LHCN-M2 (cell line): Measurements from ENCODE around the gene DOC2A. TPM values are rescaled to one million over a fixed set of nuclear protein-coding genes. Genes with fewer than 3 reads are reported as not detected.
A peak's percentile ranks its signal among the peaks of the same experiment; 100 is the strongest.

Source experiments
- DNase-seq: peaks from one replicate; pipeline ENCODE4 v3.0.0-alpha.2; 2012; ENCODE audit warnings: low read depth
- total RNA-seq: library from RNA; depleted of rRNA; stranded (reverse); fragments of >200 nt; gene quantifications from 2 replicates; pipeline ENCODE4 v1.2.3, GENCODE V29; 2014

The DOC2A gene
- total RNA-seq, 1 experiment from 2014 or later, result not detected

DNA sequence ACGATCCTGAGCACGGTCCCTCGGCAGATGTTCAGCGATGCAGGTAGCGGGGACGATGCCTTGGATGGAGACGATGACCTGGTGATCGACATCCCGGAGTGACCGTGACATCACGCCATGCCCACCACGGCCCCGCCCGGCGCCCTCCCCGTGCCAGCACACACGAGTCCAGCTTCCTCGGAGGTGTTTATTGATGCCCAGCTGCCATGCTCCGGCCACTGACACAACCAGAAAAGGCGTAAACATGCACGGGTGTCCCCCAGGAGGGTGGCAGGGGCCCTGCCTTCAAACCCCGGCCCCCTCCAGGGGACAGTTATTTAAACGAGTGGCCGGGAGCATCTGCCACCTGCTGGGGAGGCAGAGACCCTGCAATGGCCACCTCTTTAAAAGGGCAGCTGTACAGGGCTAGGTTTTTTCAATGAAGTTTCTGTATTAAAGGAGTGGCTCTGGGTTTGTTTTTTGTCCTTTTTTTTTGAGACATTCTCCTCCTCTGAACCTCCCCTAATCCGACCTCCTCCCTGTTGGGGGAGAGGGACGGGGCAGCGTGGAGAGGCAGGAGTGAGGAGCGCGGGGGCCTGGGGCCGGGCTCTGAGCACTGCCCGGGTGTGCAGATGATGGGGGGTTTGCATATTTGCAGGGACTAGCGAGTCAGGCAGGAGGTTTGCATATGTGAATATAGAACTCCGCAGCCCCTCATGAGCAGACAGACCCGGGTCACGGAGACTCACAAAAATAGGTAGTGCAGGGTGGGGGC lies 5.3 kb downstream of the DOC2A start:
- peak; percentile 31 for DNase-seq

DNA sequence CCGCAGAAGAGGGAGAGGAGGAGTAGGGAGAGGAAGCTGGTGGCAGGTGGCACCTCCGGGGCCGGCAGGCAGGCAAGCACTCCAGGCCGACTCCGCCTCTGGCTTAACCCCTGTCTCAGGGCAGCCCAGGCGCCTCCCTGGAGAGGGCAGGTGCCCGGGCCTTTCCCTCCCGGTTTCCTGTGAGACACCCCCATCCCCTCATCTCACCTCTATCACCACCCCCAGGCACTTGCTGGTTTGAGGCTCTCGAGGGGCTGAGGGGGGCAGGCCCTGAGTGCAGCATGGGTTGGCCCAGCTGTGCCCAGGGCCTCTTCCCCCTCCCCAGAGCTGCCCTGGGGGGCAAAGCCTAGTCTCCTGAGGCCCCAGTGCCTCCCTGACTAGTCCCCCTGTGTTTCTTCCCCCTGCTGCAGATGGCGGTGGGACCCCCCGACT lies 6.0 kb downstream of the DOC2A start:
- DNase-seq, result no peak

DNA sequence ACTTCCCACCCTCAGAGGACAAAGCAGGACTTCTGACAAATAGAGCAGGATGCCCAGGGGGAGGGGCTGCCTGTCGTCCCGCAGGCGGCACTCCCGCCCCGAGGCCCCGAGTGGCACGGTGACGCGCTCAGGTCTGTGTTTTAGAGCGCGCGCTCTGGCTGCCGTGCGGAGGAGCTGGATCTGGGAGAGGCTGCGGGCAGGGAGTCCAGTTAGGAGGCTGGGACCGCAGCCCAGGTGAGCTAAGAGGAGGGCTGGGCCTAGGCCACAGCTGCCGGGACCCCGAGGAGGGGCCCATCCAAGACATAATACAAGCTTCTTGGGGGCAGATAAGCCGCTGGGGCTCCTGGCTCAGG lies 6.4 kb downstream of the DOC2A start:
- DNase-seq, result no peak

DNA sequence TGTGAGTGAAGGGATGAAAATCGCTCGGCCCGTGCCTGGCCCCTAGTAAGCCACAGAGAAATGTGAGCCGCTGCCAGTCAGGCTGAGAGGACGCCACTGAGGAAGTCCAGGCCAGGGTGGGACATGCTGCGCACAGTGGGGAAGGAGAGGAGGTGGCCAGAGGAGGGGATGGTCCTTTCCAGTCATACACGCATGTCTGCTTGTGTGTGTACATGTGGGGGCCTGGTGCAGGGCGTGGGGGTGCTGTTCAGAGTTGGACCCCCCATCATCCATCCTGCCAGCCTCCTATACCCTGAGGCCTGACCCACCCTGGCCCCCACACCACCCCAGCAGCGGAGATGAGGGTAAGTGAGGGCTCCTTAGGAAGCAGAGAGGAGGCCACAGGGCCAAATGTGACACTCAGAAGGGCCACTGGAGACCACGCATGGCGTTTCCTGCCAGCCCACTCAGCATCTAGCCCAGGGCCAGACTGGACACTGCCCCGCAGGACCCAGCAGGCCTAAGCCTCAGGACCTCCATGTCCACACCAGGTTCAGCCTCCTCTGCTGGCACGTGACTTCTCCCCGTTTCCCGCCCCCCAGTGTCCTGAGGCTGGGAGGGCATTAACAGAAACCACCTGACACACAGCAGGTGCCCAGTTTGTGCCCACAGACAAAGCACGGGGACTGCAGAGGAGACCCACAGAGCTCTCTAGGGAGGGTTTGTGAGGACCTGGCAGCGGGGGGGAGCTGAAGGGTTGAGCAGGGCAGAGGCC lies 7.0 kb downstream of the DOC2A start:
- no peak for DNase-seq

DNA sequence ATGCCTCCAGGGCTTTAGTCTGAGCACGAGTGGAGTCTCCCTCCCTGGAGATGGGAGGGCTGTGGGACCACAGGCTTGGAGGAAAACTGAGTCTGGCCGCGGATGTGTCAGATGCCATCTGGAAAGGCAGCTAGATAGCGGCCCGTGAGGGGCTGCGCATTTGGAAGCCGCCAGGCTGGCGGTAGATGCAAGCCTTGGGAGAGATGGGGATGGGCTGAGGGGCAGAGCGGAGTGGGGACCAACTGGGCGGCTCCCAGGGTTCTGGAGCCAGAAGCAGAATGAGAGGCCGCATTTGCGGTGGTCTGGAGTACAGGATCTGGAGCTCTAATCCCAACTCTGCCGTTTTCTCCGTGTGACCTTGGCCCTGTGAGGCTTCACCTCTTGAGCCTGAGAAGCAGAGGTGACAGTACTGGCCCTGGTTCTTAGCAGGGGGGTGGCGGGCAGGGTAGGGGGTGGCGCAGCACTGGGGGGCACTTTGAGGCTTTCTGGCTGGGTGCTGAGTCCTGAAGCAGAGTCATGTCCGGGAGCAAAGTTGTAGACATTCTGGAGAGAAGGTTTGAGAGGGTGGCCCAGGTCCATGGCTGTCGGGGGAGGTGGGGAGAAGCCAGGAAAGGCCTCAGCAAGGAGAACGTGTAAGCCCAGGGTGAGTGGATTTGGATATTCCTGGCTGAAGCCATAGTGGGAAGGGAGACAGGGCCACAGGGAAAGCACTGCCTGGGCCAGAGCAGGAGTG lies 8.0 kb downstream of the DOC2A start:
- DNase-seq, result no peak

DNA sequence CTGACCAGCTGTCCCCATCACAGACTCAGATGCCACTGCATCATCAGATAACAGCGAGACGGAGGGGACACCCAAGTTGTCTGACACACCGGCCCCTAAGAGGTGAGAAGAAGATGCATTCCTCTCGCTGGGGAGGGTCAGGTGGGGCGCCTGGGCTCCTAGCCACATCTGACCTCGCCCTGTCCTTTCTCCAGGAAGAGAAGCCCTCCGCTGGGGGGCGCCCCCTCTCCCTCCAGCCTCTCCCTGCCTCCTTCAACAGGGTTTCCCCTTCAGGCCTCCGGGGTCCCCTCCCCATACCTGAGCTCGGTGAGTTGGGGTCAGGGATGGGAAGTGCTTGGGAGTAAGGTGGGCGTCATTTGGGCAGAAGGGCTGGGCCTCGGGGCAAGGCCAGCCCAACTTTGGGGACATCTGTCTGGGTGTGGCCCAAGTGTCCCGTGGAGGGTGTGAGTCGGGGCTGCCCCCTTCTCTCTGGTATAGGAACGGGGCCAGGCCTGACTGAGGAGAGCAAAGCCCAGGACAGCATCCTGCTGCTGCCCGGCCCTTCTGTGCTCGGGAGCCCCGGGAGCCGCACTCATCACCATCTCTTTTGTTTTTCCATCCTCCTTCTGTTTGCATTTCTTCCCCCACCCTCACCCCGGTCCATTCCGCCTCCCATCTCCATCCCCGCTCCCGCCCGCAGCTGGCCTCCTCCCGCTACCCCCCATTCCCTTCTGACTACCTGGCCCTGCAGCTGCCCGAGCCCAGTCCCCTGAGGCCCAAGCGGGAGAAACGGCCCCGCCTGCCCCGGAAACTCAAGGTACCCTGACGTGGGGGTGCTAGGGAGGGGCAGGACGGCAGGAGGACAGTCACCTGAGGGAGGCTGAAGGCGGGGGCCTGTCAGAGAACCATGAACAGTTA lies 9.8 kb downstream of the DOC2A start:
- DNase-seq, result no peak

DNA sequence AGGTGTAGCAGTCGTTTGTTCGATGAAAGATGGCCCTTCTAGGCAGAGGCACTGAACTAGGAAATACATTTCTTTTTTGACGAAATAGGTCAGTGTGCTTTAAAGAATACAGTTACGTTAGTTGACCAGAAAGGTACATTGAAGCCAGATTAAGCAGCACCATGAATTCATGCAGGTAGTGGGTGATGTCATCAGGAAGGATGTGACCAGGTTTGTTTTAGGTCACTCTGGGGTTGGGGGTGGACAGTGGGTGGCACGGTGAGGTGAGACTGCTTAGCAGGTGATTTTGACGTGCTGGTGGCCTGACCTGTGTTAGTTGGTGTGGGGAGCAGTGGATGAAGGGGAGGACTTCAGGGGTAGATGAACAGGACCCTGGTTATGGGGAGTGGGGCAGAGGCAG lies 11.2 kb downstream of the DOC2A start:
- no peak for DNase-seq

DNA sequence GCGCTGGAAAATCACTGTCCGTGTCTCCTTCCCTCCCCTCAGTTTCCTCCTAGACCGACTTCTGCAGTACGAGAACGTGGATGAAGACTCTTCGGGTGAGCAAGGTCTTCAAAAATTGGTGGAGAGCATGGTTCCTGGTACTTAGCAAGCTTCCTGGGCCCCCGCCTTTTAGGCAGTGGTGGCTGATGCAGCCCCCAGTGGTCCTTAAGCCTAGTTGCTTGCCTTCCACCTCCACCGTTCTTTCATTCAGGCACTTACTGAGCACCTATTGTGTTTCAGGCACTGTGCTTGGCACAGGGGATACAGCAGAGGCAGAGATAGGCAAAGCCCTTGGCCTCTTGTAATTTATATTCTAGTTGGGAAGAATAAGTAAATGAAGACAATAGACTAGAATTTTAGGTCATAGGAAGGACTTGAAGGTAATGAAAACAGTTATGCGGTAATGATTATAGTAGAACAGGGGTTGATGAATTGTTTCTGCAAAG lies 14.0 kb downstream of the DOC2A start:
- no peak for DNase-seq

DNA sequence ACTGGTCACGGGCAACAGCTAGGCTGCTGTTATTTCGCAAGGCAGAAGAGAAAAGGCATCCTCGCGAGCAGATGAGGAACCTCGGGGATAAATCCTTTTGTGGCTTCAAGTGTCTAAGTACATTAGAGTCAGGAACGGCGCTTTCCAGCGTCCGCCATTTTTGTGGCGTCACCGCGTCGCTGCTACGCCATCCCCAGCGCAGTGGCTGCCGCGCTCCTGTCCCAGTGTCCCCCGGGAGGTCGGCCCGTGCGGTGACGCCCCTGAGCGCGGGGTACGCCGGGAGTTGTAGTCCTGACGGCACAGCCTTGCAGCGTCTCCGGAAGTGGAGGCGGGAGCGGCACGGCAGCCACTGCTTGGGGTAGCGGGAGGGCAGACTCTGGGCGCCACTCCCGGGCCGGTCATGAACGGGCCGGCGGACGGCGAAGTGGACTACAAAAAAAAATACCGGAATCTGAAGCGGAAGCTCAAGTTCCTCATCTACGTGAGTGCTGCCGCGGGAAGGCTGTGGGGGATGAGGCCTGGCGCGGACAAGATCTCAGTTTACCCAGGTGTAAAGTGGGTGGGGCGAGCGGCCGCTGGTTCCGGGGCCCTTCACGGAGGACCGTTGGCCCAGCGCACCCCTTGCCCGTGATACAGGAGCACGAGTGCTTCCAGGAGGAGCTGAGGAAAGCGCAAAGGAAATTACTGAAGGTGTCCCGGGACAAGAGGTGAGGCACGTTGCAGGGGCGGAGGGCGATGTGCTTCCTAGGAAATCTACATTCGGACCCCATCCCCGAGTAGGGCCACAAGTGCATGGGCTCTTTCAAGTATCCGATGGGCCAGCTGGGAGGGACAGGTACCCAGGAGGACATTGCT lies 14.7 kb downstream of the DOC2A start, which contains the start of gene INO80E:
Gene INO80E, plus strand, starts transcription at position 331 of the 855 bp plus-strand sequence. Its CDS starts 70 bp downstream, at position 401.
- DNase-seq, result peak; percentile 95

DNA sequence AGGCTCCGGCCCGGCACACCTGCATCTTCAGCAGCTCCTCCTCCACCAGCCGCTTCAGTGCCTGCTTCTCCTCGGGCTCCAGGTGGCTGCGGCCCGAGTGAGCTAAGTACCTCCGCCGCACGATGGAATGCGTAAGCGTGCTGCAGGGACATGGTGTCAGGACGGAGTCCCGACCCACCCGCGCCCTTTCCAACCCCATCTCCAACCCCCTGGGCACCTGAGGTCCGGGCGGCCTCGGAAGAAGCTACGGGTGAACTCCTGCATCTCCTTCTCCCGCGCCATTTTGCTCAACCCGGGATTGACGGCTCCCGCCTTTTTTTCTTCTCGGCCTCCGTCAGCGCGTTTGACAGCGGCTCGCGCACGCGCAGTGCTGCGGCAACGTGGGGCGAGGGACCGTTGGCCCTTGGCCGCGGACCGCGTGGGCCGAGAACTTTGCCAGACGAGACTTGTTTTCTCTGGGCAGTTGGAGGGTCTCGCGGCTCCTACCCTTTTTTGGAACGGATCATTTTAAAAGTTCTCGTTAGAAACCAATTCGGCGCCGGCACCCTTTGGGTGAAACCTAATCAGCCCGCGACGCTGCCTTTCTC lies 15.4 kb downstream of the DOC2A start, which contains the start of gene HIRIP3:
Gene HIRIP3, minus strand, starts transcription at position 294 of the 587 bp plus-strand sequence. Its CDS starts 12 bp downstream, at position 282.
- DNase-seq, result peak; percentile 79

DNA sequence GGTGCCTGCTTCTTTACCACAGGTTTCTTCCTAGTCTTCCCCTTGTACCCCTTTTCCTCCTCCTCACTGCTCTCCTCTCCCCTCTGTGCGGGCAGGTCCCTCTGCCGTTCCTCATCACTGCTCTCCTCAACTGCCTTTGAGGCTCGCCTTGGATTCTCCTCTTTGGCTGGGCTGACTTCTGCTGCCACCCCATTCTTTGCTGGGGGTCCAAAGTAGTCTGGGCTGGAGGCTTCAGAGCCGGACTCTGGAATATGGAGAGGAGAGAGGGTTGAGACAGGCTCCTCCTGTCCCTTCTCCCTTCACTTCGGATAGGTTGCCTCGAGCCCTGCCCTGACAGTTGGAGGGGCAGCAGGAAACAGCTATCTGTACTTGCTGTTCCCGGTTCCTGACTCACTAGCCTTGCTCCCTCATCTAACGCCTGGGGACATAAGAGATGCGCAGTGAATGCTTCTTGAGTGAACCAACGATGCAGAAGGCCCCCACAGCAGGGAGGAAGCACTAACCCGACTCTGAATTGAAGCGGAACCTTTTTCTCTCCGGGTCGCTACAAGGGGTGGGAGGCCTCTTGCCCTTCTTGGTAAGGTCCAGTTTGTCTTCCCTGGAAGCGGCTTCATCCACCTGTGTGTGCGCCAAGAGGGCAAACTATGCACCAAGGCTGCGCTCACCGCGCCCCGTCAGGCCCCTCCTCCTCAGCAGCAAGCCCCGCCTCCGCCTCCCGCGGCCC lies 16.1 kb downstream of the DOC2A start:
- peak; percentile 61 for DNase-seq

DNA sequence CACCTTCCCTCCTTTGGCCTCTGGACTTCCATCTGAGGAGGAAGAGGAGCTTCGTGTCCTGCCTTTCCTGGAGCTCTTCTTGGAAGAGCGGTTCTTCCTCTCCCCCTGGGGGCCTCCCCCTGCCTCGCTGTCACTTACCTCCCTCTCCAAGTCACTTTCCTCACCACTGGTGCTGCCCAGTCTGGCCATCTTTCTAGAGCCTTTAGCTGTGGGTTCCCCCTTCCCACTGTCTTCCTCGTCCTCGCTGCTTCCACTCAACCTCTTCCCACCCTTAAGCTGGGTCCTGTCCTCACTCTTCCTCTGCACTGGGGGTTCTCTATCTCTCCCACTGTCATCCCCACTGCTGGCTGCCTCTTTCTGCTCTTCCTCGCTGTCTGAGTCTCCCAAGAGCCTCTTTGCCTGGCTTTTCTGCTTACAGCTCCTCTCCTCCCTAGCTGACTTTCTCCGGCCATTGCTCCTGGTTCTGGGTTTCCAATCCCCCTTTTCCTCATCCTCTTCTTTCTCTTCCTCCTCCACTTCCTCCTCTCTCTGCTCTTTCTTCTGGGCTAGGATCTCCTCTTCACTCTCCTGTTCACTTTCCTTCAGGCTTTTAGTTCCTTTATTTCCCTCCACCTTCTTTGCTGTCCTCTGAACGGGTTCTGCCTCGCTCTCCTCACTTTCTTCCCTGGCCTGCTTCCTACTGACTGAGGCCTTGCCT lies 16.8 kb downstream of the DOC2A start:
- no peak for DNase-seq

DNA sequence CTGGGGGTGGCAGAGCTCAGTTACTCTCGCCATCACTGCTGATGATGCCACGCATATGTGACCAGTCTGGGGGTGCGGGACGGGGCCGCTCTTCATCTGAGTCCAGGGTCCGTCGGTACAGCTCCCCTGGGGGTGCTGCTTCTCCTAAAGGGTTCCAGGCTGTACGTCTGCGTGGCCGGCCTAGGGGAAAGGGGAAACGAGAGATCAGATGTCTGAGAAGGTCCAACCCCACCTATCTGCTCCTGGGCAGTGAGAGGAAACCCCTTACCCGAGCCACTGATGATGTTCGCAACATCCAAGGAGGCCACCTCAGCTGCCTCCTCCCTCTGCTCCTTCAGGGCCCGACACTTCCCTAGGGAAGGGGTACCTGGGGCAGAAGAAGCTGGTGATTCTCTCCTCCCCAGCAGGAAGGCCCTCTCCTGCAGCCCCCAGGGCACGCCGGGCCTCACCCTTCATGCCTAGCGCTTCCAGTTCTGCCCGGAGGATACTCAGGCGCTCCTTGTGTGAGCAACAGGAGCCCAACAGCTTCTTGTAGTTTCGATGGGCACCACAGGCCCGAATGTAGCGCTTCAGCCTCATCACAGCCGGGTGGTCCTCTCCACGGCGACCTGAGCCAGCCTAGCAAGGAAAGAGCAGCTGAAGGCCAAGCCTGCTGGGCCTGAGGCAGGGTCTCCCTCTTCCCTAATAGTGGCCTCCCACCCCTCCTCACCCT lies 17.5 kb downstream of the DOC2A start:
- DNase-seq, result no peak

DNA sequence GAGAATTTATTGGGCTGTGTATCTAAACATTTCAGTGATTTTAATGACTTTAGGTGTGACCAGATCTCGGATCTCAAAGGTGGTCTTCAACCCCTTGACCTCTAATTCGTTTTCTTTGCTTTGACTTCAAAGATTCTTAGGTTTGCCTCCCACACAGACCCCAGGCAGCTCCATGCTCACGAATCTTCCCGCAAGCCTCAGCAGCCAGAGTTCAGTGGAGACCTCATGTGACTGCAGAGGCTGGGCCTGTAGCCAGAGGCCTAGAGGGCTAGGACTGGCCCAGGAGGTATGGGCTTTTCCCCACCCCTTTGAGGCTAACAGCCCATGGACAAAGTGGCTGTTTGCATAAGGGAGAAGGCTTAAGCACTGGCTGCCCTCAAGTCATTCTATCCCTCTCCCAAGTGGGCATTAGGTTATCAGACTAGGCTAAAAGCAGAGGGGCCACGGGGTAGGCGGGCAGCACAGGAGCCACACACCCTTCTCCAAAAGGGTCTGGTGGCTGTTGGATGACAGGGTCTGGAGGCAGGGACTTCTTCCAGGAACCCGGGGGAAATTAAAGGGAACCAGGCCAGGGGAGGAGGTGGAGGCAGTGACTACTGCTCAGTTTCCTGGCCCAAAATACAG lies 18.4 kb downstream of the DOC2A start:
- no peak for DNase-seq

DNA sequence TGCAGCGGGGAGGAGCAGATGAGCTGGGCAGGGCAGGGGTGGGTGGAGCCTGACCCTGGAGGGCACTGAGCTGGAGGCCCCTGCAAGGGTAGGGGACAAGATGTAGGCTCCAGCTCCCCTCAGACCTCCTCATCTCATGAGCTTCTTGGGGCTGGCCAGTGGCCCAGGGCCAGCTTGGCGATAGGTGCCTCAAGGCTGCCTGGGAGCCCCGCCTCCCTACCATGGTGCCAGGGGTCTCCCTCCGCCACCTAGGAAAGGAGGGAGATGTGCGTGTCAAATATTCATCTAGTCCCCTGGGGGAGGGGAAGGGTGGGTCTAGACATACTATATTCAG lies 19.3 kb downstream of the DOC2A start:
- DNase-seq, result no peak

DNA sequence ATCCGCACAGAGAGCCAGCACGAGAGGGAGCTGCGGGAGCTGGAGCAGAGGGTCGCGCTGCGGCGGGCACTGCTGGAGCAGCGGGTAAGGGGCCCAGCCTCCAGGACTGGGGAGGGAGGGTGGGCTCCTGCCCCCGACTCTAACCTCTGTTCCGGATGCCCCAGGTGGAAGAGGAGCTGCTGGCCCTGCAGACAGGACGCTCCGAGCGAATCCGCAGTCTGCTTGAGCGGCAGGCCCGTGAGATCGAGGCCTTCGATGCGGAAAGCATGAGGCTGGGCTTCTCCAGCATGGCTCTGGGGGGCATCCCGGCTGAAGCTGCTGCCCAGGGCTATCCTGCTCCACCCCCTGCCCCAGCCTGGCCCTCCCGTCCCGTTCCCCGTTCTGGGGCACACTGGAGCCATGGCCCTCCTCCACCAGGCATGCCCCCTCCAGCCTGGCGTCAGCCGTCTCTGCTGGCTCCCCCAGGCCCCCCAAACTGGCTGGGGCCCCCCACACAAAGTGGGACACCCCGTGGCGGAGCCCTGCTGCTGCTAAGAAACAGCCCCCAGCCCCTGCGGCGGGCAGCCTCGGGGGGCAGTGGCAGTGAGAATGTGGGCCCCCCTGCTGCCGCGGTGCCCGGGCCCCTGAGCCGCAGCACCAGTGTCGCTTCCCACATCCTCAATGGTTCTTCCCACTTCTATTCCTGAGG lies 19.8 kb downstream of the DOC2A start:
- no peak for DNase-seq

DNA sequence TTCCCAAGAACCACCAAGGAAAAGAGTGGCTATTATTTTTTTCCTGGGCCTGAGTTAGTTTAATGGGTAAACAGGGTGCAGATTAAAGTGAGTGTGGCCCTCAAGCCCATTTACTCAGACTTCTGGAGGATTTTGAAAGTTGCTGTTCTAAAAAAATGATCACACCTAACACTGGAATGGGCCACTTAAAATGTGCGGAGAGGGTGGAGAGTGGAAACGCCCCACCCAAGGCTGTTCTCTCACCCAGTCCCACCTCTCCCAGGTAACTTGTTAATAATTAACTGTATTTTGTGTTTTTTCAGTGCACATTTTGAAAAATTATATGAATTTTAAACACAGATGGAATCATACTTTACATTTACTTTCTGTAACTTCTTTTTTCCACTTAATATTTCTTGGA lies 20.8 kb downstream of the DOC2A start:
- DNase-seq, result no peak
